Measurements from ENCODE around the gene EFCAB6. TPM values are rescaled to one million over a fixed set of nuclear protein-coding genes. Genes with fewer than 3 reads are reported as not detected.

Gene EFCAB6
- total RNA-seq, 1 experiment from 2014 or later: 2.5 TPM

- Histone ChIP-seq H4K20me1 (ENCODE audit: insufficient read depth) (peaks cover 6% of the 10 kb centered on the region), H3K4me1 (replicated peaks; ENCODE audit: insufficient read depth) (no peaks in the 10 kb centered on the region), H3K27ac (no peak overlapping the region), H3K9me2 (ENCODE audit: insufficient read depth) (no peaks in the 10 kb centered on the region), H3K27me3 (ENCODE audit: insufficient read depth, low read depth) (peaks cover 43% of the 10 kb centered on the region), H3K9me3 (ENCODE audit: insufficient read depth, low read depth) (no peaks in the 10 kb centered on the region), H3K4me2 (no peak overlapping the region), H3K79me2 (ENCODE audit: low read depth) (no peaks in the 10 kb centered on the region), H3F3A (ENCODE audit: insufficient read depth, low read depth) (no peaks in the 10 kb centered on the region), H2AFZ (no peak overlapping the region), H3K36me3 (ENCODE audit: low read depth) (no peaks in the 10 kb centered on the region), H3K4me3 (no peak overlapping the region)
- POLR2A ChIA-PET (ENCODE audit: unreplicated experiment): no interaction called here
- CTCF ChIA-PET: no interaction called here
- intact Hi-C loops (cut with micrococcal nuclease; ENCODE audit: unreplicated experiment): loop anchor here (1.0 kb wide), 1 partner anchor 437 kb away; no protein-coding TSS in a partner anchor
- no TSS peak for BruUV-seq (replicated peaks)
- no peak for DNase-seq
- TF ChIP-seq CTCF (conservative IDR thresholded peaks at IDR 0.05) (no peak), EZH2 (IDR thresholded peaks at IDR 0.05; ENCODE audit: low read depth) (no peak)
Measured at GRCh38 chr22:43825651-43826050, 13.5 kb upstream of the EFCAB6 start.

- Histone ChIP-seq H3K27ac (no peak overlapping the region), H3K4me3 (no peak overlapping the region), H3K4me1 (replicated peaks; ENCODE audit: insufficient read depth) (no peaks in the 10 kb centered on the region), H3K36me3 (ENCODE audit: low read depth) (no peaks in the 10 kb centered on the region), H4K20me1 (ENCODE audit: insufficient read depth) (0 out of 2 replicates have a peak, but pooled peaks cover 1% of the 10 kb centered on the region), H3K27me3 (ENCODE audit: insufficient read depth, low read depth) (peaks cover 51% of the 10 kb centered on the region), H3K9me3 (ENCODE audit: insufficient read depth, low read depth) (no peaks in the 10 kb centered on the region), H3F3A (ENCODE audit: insufficient read depth, low read depth) (no peaks in the 10 kb centered on the region), H3K4me2 (no peak overlapping the region), H2AFZ (no peak overlapping the region), H3K79me2 (ENCODE audit: low read depth) (no peaks in the 10 kb centered on the region), H3K9me2 (ENCODE audit: insufficient read depth) (no peaks in the 10 kb centered on the region)
- TF ChIP-seq EZH2 (IDR thresholded peaks at IDR 0.05; ENCODE audit: low read depth) (no peak), CTCF (conservative IDR thresholded peaks at IDR 0.05) (no peak)
- CTCF ChIA-PET: no interaction called here
- intact Hi-C loops (cut with micrococcal nuclease; ENCODE audit: unreplicated experiment): no loop called here
- POLR2A ChIA-PET (ENCODE audit: unreplicated experiment): no interaction called here
- DNase-seq: no peak
- no TSS peak for BruUV-seq (replicated peaks)
Measured at GRCh38 chr22:43824724-43825420, 12.8 kb upstream of the EFCAB6 start.

- H3K27me3 ChIP-seq (ENCODE audit: insufficient read depth, low read depth): peaks cover 57% of the 10 kb centered on the region
- ChIA-PET POLR2A (ENCODE audit: unreplicated experiment) (no interaction called here), CTCF (no interaction called here)
- H3K9me2 ChIP-seq (ENCODE audit: insufficient read depth): no peaks in the 10 kb centered on the region
- H3K4me1 ChIP-seq (replicated peaks; ENCODE audit: insufficient read depth): no peaks in the 10 kb centered on the region
- no peak for TF ChIP-seq CTCF (conservative IDR thresholded peaks at IDR 0.05)
- no peak for TF ChIP-seq EZH2 (IDR thresholded peaks at IDR 0.05; ENCODE audit: low read depth)
- no peaks in the 10 kb centered on the region for H3K36me3 ChIP-seq (ENCODE audit: low read depth)
- BruUV-seq (replicated peaks): no TSS peak
- no peaks in the 10 kb centered on the region for H3F3A ChIP-seq (ENCODE audit: insufficient read depth, low read depth)
- intact Hi-C loops (cut with micrococcal nuclease; ENCODE audit: unreplicated experiment): no loop called here
- no peak overlapping the region for H2AFZ ChIP-seq
- H3K27ac ChIP-seq: no peak overlapping the region
- H3K9me3 ChIP-seq (ENCODE audit: insufficient read depth, low read depth): no peaks in the 10 kb centered on the region
- no peak overlapping the region for H3K4me2 ChIP-seq
- H3K79me2 ChIP-seq (ENCODE audit: low read depth): no peaks in the 10 kb centered on the region
- no peaks in the 10 kb centered on the region for H4K20me1 ChIP-seq (ENCODE audit: insufficient read depth)
- no peak for DNase-seq
- no peak overlapping the region for H3K4me3 ChIP-seq
Measured at GRCh38 chr22:43823911-43824665, 12.0 kb upstream of the EFCAB6 start.

All from PC-9 (cell line).